NCI-H2081 treated with DMSO at 0.1 percent for 48 hours (cell line): ENCODE measurements around the gene AK4.

Experiments
- DNase-seq: peaks from one replicate; lab custom pipeline; 2025; lab: John Stamatoyannopoulos, UW

The AK4 gene

DNA sequence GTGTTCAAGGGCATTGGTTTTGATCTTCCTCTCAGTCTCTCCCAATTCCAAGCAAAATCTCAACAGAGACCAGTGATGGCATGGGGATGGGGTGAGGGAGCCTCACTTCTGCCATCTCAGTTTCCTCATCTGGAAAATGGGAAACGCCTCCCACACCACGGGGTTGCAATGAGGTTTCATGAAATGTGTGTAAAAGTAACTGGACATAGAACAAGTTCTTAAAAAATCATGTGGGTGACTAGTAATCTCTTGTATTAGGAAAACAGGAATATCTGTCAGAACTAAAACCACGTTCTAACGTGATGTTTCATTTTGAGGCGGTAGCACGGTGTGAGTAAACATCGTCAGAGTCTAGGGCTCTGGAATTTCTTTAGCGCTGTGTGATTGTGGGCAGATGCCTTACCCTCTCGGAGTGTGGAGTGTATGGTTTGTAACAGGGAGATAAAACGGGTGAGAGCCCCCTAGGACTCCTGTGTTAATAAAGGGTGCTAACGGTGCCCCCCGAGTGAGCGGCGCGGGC is 105.9 kb downstream of the AK4 start:
- no peak for DNase-seq

DNA sequence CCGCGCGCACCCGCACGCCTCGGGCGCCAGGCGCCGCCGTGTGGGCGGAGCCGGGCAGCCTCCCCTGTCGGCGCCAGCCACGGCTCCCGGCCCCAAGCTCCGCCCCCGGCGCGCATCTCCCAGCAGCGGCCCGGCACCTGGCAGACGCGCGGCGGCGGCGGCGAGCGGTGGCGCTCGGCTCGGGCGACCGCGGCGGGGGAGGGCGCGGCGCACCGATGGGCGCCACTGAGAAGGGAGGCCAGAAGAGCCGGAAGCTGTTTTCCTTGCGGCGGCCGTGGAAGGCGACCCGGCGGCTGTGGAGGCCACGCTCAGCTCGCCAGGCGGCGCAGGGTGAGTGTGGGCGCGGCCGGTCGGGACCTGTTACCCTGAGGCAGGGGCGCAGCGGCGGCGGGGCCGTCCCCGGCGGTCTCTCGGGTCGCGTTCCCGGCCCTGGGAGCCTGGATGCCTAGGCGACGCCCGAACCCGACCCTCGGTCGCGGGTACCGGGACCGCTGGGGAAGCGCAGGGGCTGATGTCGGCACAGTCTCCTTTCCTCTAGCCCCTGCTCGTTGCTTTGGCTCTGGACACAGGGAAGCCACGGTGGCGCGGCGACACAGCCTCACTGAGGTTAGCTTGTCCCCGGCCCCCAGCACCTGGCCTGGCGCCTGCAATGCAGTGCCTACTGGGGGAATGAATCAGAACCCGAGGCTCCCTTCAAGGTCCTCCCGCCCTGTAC is 106.5 kb downstream of the AK4 start:
- peak; percentile 50 for DNase-seq

DNA sequence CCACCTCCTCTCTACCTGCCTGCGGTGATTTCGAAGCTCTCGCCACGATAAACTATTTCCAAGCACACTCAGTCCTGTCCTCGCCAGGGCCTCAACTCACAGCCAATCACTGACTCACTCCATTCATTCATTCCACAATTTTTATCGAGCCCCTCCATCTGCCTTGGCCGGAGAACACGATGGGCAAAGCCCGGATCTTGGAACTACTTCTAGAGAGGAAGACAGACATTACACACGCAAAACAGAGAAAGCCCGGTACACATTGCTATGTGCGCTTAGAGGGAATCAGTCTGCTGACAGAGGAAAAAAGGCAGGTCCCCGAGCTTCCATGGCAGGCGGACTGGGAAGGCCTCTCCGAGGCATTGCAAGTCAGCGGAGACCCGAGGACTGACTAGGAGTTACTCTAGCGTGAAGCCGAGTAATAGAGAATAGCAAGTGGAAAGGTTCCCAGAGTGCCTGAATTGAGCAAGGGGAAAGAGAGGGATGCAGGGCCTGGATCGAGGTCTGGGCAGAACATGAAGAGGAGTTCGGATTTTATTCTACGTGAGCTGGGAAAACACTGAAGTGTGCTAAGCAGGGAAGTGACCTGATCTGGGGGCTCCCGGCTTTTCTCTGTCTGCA is 107.1 kb downstream of the AK4 start:
- DNase-seq = no peak

DNA sequence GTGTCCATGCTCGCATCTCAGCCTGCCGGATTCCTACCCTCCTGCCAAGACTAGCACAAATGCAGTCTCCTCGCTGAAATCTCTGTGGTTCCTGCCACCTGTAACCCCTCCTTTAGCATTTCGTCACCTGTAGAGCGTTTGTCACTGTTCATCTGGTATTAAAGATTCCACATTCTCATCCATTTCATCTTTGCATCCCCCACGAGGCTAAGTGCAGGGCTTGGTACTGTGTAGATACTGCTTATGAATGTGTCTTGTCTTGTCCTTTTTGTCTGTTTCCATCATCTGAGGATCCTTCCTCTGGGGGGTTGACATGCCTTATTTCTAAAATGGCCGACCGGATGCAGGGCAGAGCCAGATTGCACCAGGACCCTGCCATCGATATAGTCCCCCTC is 107.7 kb downstream of the AK4 start:
- no peak for DNase-seq

DNA sequence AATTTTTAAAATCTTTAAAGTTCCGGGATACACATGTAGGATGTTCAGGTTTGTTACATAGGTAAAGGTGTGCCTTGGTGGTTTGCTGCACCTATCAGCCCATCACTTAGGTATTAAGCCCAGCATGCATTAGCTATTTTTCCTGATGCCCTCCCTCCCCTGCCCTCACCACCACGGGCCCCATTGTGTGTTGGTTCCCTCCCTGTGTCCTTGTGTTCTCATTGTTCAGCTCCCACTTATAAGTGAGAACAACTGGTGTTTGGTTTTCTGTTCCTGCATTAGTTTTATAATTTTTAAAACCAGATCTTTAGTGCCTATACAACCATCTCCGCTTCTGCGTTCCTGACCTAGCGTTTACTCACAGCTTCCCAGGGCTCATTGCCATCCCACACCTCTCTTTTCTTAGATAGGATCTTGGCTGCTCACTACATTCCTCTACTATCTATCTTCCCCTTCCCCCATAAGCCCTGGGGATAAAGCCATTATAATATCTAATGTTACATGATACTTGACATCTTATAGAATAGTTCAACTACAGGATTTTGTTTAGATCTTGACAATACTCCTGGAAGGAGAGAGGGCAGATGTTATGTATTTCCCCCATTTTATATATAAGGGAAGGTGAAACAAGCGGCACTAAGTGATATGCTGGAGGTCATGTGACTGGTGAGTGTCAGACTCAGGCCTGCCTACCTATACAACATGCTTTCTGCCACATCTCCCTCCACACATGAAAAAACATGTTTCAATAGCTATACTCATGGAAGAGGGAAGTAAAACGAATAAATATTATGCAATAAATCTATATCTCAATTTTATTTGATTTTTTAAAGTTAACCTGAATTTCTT is 109.1 kb downstream of the AK4 start:
- DNase-seq = no peak

DNA sequence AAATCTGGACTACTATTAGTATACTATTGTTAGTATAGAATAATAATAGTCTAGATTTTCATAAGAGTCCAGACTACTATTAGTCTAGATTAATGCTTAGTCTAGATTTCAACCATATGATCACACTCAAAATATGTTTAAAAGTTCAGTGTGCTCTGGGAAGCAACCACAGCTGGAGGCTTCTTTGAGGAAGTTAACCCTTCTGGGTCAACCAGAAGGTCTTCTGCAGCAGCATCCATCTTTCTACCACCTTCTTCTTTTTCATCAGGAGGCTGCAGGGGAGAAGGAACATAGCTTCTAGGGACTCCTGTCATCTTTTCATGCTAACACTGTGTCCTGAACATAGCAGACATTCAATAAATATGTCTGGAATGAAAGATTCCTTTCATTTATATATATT is 110.1 kb downstream of the AK4 start:
- no peak for DNase-seq

DNA sequence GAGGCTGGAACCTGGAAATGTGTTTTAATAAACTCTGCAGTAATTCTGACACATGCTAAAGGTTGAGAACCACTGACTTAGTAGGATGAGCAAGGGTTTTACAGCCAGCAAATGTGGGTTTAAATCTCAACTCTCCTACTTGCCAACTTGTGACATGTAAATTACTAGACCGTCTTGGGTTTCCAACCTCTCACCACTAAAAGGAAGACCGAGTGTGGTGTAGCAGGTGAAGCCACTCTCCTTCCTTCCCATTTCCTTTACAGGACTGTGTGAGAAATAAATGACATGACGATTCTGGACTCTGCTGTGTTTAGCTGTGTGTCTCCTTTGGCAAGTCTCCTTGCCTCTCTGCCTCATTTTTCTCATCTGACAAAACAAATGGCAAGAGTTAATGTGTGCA is 111.8 kb downstream of the AK4 start:
- no peak for DNase-seq

DNA sequence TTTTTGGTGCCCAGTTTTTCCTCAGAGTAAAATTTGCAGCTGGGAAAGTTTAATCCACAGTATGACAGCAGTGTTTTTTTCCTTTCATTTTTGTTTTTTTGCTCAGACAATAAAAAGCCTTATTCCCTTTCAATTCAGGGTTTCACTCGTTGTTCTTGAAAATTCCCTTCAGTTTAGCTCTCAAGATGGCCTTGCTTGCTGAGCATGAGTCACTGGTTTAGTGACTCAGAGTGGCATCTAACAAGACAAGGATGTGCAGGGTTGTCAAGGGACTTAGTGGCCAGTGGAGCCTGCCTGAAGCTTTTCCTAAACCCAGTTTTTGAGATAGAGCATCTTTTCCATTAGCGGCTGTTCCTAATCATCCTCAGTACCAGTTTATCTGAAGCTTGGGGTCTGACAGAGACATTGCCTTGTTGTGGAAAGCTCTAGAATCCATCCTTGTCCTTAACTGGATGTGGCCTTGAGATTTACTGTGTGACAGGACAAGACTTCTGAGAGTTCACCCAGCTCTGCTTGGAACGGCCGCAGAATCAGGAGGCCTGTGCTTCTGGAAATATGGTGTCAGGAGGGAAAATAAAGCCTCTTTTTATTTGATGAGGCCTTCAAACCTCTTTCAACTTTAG is 113.0 kb downstream of the AK4 start:
- no peak for DNase-seq

DNA sequence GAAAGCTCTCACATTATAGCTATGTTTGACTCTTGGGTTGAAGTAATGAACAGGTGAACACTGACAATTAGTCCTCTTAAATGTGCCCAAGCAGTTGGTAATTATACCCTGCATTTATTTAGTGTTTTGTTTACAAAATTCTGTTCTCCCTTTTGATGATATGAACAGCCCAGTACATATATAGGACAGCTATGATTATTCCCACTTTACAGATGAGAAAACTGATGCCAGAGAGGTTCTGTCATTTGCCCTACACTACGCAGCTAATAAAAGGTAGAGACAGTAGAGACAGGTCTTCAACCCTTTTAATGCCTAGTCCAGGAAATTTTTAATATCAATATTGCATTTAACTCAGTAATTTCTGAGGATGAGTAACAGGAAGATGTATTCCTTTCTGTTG is 115.3 kb downstream of the AK4 start:
- DNase-seq = no peak

DNA sequence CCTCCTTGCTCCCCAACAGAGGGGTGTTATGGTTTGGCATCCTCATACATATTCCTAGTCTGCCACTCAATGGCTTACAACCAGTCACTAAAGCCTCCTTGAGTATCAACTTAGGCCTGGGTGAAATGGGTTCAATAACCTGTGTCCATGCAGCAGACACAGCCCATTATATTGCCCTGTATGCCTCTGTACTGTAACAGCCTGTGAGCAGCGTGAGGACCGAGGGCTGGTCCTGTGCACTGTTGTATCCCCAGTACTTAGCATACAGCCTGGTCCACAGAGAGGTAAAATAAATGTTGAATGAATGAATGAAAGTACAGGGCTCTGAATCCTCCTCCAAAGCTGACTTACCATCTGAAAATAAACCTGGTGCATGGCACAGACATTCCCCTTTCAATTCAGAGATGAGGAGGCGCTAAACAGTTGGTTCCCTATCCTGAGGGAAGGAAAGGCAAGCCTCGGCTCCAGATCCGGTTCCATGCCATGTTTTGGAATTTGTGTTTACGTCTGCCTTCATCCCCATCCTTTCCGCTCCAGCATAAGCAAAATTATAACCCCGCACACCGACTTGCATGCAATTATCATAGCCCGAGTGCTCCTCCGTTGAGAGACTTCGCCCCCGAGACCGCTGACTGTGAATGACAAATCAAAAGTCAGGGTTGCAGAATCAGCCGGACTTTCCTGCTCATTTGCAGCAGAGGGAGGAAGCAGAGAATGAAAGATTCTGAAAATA is 116.4 kb downstream of the AK4 start:
- no peak for DNase-seq

DNA sequence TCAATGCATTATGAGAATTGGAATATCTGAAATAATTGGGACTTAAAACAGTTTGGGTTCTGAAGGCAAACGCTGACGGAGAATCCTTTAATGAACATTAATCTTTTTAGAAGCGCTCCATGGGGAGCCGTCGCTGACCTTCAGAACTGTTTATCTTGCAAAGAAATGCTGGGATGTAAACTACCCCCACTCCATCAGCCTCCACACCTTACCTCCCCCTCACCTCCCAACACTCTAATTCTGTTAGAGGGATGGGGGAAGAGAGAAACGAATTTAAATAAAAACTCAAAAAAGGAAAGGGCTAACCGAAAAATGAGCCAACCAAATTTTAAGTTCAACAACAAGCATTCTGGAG is 117.3 kb downstream of the AK4 start:
- DNase-seq = no peak

DNA sequence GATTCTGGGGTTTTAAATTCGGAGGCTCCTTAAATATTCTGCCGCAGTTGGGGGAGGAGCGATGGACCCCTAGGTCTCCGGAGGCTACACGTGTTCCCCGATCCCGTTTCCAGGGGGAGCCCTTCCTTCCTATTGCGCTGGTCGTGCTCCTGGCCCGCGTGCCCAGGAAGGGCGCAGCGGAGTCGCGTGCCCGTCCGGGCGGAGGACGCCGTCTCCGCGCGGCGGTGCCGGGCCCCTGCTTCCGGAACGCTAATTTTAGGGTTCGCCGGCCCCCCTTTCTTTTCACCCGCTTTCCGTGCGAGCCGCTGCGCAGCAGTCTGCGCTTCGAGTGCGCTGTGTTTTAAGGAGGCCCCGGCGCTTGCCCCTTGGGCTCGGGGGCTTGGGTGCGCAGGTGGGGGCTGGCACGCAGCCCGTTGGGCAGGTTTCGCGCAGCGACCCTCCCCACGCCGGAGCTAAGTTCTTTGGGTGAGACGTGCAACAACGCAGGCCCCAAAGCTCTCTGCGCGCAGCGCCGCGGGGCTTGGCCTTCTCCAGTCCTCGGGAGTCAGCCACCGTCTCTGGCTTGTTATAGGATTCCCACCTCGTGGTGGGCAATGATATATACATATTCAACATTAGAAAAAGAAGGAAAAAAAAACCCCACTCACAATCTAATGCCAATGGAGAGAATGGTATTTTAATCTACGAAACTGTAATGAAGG is 117.8 kb downstream of the AK4 start:
- no peak for DNase-seq

DNA sequence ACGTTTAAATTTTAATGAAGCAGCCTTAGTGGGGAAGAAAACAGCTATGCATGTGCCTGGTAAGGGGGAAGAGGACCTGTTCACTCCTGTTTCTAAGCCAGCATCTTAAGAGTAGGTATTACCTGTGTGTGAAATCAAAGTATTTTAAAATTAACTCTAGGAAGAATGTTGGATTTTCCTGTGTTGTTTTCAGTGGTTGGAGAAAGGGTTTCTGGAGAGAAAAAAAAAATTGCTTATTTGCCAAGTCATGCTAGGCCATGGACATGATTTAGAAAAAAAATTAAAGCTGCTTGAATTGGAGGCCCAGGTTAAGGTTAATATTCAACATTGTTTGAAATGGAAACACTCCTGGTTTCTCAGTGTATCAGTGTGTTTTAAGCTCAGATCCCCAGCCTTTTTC is 118.5 kb downstream of the AK4 start:
- no peak for DNase-seq

DNA sequence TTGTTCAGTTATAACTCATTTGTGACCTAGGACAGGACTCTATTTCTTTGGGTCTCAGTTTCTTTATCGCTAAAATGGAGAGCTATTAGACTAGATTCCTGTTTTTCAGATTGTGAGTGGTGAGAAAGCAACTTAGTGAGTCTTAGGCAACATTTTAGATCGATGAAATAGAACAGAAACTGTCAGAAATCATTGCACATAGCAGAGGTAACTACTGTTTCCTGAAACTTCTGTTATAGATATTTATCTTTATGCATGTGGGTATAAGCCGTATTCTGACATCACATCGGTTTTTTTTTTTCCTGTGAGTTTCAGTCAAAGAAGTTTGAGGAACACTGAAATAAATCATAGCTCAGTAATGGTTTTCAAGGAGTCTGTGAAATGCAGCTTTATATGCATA is 119.3 kb downstream of the AK4 start:
- DNase-seq = no peak

DNA sequence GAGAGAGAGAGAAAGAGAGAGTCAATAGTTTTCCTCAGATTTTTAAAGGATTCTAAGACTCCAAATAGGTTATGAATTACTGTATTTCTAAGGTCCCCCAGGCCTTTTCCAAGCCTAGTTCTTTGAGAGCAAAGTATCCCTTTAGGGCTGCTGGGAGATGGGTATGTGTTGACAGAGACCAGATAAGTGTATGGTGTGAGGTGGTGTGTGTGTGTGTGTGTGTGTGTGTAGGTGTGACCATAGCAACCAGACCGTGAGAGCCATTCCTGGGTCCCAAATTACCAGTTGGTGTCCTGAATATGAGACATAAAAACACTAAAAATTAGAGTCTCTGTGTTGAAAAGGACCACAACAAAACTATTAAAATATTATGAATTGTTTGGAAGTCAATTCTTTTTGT is 119.7 kb downstream of the AK4 start:
- no peak for DNase-seq

DNA sequence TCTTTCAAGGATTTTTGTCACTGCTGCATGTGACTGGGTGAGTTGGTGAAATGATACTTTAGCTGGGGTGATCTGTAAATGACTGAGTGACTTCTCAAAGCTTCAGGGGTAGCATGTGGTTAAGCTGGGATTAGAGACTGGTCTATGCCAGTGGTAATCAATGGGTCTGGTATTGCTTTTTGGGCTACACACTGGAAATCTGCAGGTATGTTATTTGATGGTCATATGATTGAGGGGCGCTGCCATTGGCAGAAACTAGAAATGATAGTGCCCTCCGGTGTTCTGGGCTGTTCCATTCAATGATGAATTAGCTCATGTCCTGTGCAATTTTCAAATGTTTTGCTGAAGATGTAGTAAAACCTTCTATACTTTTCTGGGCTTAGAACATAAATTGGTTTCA is 121.6 kb downstream of the AK4 start:
- no peak for DNase-seq

DNA sequence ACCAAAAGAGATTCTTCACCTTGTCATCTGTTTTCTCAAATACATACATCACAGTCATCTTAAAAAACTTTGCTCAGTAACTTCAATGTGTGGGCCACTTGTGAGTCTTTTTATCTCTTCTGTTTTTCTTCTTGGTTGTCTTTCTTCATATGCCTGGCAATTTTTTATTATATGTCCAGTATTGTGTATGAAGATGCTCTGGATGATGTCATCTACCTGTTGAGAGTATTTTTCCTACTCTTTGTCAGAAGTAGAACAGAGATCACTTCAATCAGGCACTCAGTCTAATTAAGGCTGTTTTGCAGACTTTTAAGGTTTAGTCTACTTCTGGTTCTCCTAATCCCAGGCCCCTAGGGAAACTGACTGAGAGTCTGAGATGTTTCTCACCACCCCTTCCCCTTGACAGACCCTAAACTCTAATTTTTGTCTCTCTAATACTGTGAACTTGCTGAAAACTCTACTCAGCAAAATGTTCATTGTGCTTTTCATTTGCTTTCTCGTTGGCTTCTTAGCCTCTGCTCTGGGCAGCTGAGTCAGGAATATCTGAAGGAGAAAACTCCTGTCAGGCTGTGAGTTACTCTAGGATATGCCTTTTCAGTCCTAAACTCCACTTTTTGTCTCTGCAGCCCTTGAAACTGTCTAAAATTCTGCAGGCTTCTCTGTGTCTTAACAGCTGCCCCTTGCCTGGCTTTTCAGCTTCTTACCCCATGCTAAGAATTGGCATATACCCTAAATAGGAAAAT is 128.4 kb downstream of the AK4 start:
- DNase-seq = no peak

DNA sequence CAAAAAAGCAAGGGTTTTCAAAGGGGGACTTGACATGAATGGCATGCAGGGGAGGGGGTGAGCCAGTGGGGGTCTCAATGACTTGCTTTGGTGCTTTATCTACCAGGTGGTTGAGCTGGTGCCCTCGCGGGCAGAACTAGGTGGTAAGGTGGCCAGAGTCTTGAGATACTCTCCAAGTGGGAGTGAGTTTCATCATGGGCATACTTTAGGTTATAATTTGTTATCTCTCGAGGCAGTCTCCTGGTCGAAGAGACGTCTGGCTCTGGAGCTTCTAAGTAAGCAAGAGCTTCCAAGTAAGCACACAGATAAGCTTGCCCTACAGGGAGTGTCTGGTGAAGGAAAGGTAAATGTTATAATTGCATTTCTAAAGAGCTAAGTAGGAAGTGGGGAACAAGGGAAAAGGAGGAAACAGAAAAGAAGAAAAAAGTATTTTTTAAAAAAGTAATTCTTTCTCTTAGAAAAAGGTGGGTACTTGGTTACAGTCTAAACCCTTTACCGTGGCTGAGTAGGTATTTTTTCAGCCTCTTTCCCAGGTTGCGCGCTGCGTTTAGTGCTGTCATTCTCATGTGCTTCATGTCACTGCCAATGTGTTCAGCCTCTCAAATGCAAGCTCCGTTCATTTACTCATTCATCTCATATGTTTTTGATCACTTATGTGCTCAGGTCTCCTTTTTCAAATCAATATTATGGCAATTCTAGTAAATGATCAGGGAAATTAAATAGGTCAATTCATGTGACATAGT is 129.8 kb downstream of the AK4 start:
- no peak for DNase-seq

DNA sequence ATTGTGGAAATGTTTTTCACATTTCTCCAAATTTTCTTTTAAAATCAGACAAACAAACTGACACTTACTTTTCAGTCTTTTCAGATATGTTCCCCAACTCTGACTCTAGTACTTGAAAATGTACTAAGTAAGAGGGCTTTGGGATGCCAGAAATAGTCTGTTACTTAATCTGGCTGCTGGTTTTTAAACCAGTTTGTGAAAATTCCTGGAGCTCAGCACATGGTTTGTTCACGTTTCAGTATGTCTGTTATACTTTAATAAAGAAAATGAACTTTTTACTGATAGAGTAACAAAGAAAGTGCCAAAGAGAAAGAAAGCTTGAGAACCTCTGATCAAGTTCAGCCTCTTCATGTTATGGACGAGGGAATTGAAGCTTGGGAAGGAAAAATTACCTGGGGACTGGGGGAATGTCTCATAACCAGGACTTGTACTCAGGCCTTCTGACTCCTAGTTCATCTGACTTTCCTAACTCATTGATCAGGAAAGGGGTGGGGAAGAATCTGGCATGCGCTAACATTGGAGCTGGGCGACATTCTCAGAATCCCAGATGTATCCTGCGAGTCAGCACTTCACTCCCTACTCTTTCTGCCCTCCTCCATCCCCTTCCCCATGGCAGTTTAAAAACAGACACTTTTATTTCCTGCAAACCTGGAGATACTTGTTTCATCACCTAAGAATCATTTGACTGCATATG is 130.5 kb downstream of the AK4 start:
- DNase-seq = no peak
